H1 (cell line): ENCODE results near the gene GDF2.

Experiments
- ASH2L ChIP-seq: fragments of 200-600, 300-600 bp; sonication (generic); IDR thresholded peaks from one replicate; pipeline ENCODE4 v1.7.1; 2017; ENCODE audit warnings: low read length
- EGR1 ChIP-seq: IDR thresholded peaks from 2 replicates; pipeline ENCODE4 v1.6.1; 2011; ENCODE audit warnings: low read depth, low read length, borderline replicate concordance
- EP300 ChIP-seq, 2 experiments: IDR thresholded peaks; 1 replicate in 1 of 2; 2 replicates in 1 of 2; pipeline ENCODE4 v1.6.1; 2011 to 2012; ENCODE audit warnings: low read depth in 2 of 2, low read length in 2 of 2, mild to moderate bottlenecking in 2 of 2, borderline replicate concordance in 1 of 2, inconsistent platforms in 1 of 2, moderate library complexity in 1 of 2
- GABPA ChIP-seq: IDR thresholded peaks from 2 replicates; pipeline ENCODE4 v1.6.1; 2011; ENCODE audit warnings: mild to moderate bottlenecking, low read length, moderate library complexity, borderline replicate concordance; ENCODE audit not compliant: insufficient read depth
- JUN ChIP-seq: IDR thresholded peaks from 2 replicates; pipeline ENCODE4 v1.6.1; 2011; ENCODE audit warnings: low read depth, mild to moderate bottlenecking, improper control_type of control experiment, low read length
- MAFK ChIP-seq: IDR thresholded peaks from 2 replicates; pipeline ENCODE4 v1.6.1; 2012; ENCODE audit warnings: low read depth, mild to moderate bottlenecking, improper control_type of control experiment, low read length
- PHF8 ChIP-seq: fragments of 200-600 bp; sonication (generic); conservative IDR thresholded peaks from 2 replicates; pipeline ENCODE4 v1.7.1; 2012; ENCODE audit warnings: low read depth, mild to moderate bottlenecking, inconsistent platforms, low read length, moderate library complexity
- POLR2A ChIP-seq, 2 experiments: IDR thresholded peaks; 1 replicate in 1 of 2; 2 replicates in 1 of 2; pipeline ENCODE4 v1.6.1; 2011; ENCODE audit warnings: low read depth in 2 of 2, low read length in 2 of 2, mild to moderate bottlenecking in 2 of 2; ENCODE audit errors: control extremely low read depth in 1 of 2
- RAD21 ChIP-seq, 2 experiments: IDR thresholded peaks in 1 of 2; conservative IDR thresholded peaks in 1 of 2; 2 replicates each; pipeline ENCODE4 v1.6.1; 2011; ENCODE audit warnings: low read depth in 2 of 2, low read length in 2 of 2, improper control_type of control experiment in 1 of 2, inconsistent platforms in 1 of 2, mild to moderate bottlenecking in 1 of 2, moderate library complexity in 1 of 2
- RXRA ChIP-seq: IDR thresholded peaks from 2 replicates; pipeline ENCODE4 v1.6.1; 2011; ENCODE audit warnings: low read depth, mild to moderate bottlenecking, low read length, moderate library complexity; ENCODE audit not compliant: insufficient read depth
- SIN3A ChIP-seq, 2 experiments: IDR thresholded peaks in 1 of 2; conservative IDR thresholded peaks in 1 of 2; 2 replicates each; pipeline ENCODE4 v1.6.1; 2011 to 2012; ENCODE audit warnings: low read length in 2 of 2, improper control_type of control experiment in 1 of 2, low read depth in 1 of 2, mild to moderate bottlenecking in 1 of 2
- TCF12 ChIP-seq: IDR thresholded peaks from 2 replicates; pipeline ENCODE4 v1.6.1; 2011; ENCODE audit warnings: low read depth, mild to moderate bottlenecking, low read length
- TF ChIP-seq, protein P1 (sequence below), 3 experiments: IDR thresholded peaks; 1 replicate in 2 of 3; 2 replicates in 1 of 3; pipeline versions ENCODE4 v1.5.1 to v1.6.1; 2011; ENCODE audit warnings: low read length in 3 of 3, mild to moderate bottlenecking in 3 of 3, inconsistent platforms in 2 of 3, low read depth in 1 of 3, moderate library complexity in 1 of 3; ENCODE audit not compliant: insufficient read depth in 1 of 3; ENCODE audit errors: control extremely low read depth in 1 of 3
- TF ChIP-seq, protein P2 (sequence below): IDR thresholded peaks from 2 replicates; pipeline ENCODE4 v1.6.1; 2012; ENCODE audit warnings: inconsistent platforms

DNA sequence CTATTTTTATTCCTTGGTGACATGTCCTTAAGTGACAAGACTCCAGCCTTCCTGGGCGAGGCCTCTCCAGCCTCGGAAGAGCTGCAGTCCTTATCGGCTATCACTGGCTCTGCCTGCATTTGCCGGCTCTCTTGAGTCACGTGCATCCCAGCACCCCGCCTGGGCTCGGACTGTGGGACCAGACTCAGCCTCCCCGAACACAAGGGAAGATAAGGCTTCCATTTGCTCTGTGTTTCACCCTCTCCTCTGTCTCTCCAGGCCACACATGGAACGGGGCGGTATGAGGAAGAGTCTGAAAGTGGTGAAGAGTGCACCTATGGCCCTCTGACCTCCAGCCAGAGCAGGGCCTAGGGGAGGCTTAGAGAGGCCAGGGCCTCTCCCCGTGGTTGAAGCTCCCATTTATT, 4.7 kb downstream of the GDF2 start:
- TF ChIP-seq, protein P1, sequence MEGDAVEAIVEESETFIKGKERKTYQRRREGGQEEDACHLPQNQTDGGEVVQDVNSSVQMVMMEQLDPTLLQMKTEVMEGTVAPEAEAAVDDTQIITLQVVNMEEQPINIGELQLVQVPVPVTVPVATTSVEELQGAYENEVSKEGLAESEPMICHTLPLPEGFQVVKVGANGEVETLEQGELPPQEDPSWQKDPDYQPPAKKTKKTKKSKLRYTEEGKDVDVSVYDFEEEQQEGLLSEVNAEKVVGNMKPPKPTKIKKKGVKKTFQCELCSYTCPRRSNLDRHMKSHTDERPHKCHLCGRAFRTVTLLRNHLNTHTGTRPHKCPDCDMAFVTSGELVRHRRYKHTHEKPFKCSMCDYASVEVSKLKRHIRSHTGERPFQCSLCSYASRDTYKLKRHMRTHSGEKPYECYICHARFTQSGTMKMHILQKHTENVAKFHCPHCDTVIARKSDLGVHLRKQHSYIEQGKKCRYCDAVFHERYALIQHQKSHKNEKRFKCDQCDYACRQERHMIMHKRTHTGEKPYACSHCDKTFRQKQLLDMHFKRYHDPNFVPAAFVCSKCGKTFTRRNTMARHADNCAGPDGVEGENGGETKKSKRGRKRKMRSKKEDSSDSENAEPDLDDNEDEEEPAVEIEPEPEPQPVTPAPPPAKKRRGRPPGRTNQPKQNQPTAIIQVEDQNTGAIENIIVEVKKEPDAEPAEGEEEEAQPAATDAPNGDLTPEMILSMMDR (IDR thresholded peaks at IDR 0.05; ENCODE audit: control extremely low read depth in 1 of 3, insufficient read depth in 1 of 3, low read depth in 1 of 3, low read length in 3 of 3): no peak
- no peak for TF ChIP-seq GABPA
- TF ChIP-seq RAD21 (IDR thresholded peaks at IDR 0.05 in 1 of 2, conservative IDR thresholded peaks at IDR 0.05 in 1 of 2; ENCODE audit: low read depth in 2 of 2, low read length in 2 of 2): no peak
- no peak for TF ChIP-seq EP300 (IDR thresholded peaks at IDR 0.05; ENCODE audit: borderline replicate concordance in 1 of 2, low read depth in 2 of 2, low read length in 2 of 2)
- TF ChIP-seq JUN: no peak
- no peak for TF ChIP-seq RXRA
- TF ChIP-seq SIN3A (conservative IDR thresholded peaks at IDR 0.05 in 1 of 2, IDR thresholded peaks at IDR 0.05 in 1 of 2; ENCODE audit: low read depth in 1 of 2, low read length in 2 of 2): no peak
- no peak for TF ChIP-seq TCF12
- no peak for TF ChIP-seq EGR1
- no peak for TF ChIP-seq PHF8
- TF ChIP-seq, protein P2, sequence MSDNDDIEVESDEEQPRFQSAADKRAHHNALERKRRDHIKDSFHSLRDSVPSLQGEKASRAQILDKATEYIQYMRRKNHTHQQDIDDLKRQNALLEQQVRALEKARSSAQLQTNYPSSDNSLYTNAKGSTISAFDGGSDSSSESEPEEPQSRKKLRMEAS: no peak
- TF ChIP-seq POLR2A (IDR thresholded peaks at IDR 0.05; ENCODE audit: control extremely low read depth in 1 of 2, low read depth in 2 of 2, low read length in 2 of 2): no peak
- no peak for TF ChIP-seq ASH2L
- no peak for TF ChIP-seq MAFK
